SK-N-SH treated with all-trans-retinoic acid at 6 μM for 48 hours (cell line): ENCODE data around the gene WDR88.

Experiments
- ZNF8 ChIP-seq: fragments of 450-650 bp; formaldehyde crosslinking; IDR thresholded peaks from 2 replicates; pipeline ENCODE4 v1.5.0; 2020; ENCODE audit warnings: mild to moderate bottlenecking, moderate library complexity
- TF ChIP-seq, protein P1 (sequence below): fragments of 250-450 bp; sonication (Bioruptor Pico); IDR thresholded peaks from 2 replicates; pipeline ENCODE4 v1.8.0; 2021; ENCODE audit warnings: low read depth, mild to moderate bottlenecking, moderate library complexity, borderline replicate concordance

DNA sequence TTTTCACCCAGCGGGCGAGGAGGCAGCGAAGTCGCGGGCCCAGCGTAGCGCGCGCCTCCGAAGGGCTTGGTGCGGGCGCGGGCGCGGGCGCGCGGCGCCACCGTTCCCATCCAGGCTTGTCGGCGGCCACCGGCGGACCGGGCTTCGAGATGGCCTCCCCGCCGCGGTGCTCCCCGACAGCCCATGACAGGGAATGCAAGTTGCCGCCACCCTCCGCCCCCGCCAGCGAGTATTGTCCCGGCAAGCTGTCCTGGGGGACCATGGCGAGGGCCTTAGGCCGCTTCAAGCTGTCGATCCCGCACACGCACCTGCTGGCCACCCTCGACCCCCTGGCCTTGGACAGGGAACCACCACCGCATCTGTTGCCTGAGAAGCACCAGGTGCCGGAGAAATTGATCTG lies at the start of gene WDR88:
- TF ChIP-seq, protein P1, sequence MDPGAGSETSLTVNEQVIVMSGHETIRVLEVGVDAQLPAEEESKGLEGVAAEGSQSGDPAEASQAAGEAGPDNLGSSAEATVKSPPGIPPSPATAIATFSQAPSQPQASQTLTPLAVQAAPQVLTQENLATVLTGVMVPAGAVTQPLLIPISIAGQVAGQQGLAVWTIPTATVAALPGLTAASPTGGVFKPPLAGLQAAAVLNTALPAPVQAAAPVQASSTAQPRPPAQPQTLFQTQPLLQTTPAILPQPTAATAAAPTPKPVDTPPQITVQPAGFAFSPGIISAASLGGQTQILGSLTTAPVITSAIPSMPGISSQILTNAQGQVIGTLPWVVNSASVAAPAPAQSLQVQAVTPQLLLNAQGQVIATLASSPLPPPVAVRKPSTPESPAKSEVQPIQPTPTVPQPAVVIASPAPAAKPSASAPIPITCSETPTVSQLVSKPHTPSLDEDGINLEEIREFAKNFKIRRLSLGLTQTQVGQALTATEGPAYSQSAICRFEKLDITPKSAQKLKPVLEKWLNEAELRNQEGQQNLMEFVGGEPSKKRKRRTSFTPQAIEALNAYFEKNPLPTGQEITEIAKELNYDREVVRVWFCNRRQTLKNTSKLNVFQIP (CRISPR knock-in tag) = no peak
- no peak for TF ChIP-seq ZNF8 (CRISPR knock-in tag)
